ENCODE measurements around the gene CES2. TPM values are rescaled to one million over a fixed set of nuclear protein-coding genes. Genes with fewer than 3 reads are reported as not detected.
A peak's percentile ranks its signal among the peaks of the same experiment; 100 is the strongest.
"Not testable (repeated sequence)": the region's sequence is repeated elsewhere in the genome, so short reads cannot be mapped to it uniquely, and the experiment has no call there.

Gene CES2
- total and polyA plus RNA-seq, 9 of the 15 experiments (the other 6 are each of a cell fraction or from before 2014, with no cell fraction given): 2.2 to 37.9 (median 24.4) TPM

DNA sequence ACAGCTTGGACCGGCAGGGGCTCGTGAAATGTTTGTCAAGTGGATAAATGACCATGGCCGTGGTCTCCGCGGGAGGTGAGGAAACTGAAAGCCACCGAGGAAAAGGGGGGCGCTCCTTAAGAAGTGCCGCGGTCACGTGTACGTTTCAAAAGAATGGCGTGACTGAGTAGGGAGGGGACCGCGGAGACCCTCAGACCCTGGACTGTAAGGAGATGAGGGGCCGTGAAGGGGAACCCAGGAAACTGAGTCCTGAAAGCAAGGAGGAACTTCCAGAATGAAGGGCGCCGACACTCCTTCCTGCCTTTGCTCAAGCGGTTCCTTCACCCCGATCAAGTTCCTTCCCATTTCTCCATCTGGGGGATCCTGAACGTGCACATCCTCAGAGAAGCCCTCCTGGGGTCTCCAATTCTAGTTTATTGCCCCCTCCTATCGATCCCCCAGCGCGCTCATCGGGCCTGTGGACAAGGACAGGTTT is 440 bp upstream of the CES2 start:
- Histone ChIP-seq H3K4me2 (ENCODE audit: insufficient read depth, low read length) (peak overlapping the region; percentile 100), H3K36me3 (ENCODE audit: control insufficient read depth, insufficient read depth, low read length) (peaks cover 55% of the 10 kb centered on the region; the same call in 2 of the 3 replicates), H3K4me1 (replicated peaks in 1 of 2; ENCODE audit: control insufficient read depth in 2 of 2, insufficient read depth in 2 of 2, low read length in 2 of 2) (peaks cover 21 to 47% of the 10 kb centered on the region in 2 experiments), H3K79me2 (ENCODE audit: control insufficient read depth, insufficient read depth, low read length) (peaks cover 49% of the 10 kb centered on the region), H3K9ac (ENCODE audit: insufficient read depth in 1 of 2, low read depth in 2 of 2, low read length in 2 of 2) (peak overlapping the region; percentile 98 to 100), H3K4me3 (peak overlapping the region; percentile 99), H3K27ac (ENCODE audit: extremely low read depth, low read depth, low read length) (peak overlapping the region; percentile 90), H2AFZ (ENCODE audit: low read depth, low read length) (peak overlapping the region; percentile 98)
- H4K20me1 ChIP-seq (replicated peaks; ENCODE audit: control insufficient read depth, insufficient read depth, low read length); DNase-seq (ENCODE audit: extremely low read depth in 1 of 4, low spot score in 3 of 4); H3K9me1 ChIP-seq (ENCODE audit: control insufficient read depth, insufficient read depth, low read length); intact Hi-C loops (cut with micrococcal nuclease); H3K27me3 ChIP-seq (ENCODE audit: control insufficient read depth in 2 of 2, insufficient read depth in 2 of 2, low read length in 2 of 2); H3K9me3 ChIP-seq (replicated peaks; ENCODE audit: control insufficient read depth, insufficient read depth, low read depth, low read length); BruUV-seq (replicated peaks); ATAC-seq: not testable (repeated sequence)
- peak; percentile 57 for FAIRE-seq
- TF ChIP-seq SAP30 (IDR thresholded peaks at IDR 0.05; ENCODE audit: borderline replicate concordance, insufficient read depth, low read depth, low read length, poor library complexity, severe bottlenecking) (peak; percentile 3), KAT7 (CRISPR knock-in tag; IDR thresholded peaks at IDR 0.05; ENCODE audit: borderline replicate concordance) (0 out of 2 replicates have a peak, but pooled peaks have one; percentile 5), RAD51 (IDR thresholded peaks at IDR 0.05; ENCODE audit: borderline replicate concordance, low read depth) (peak; percentile 45; the same call in 1 of the 2 replicates), TEAD1 (CRISPR knock-in tag; IDR thresholded peaks at IDR 0.05) (0 out of 4 replicates have a peak, but pooled peaks of 1 of the 2 experiments have one; percentile 10), HMGN3 (IDR thresholded peaks at IDR 0.05; ENCODE audit: borderline replicate concordance, extremely low read depth, insufficient read length, low read depth, low read length) (peak; percentile 31), NR1H2 (CRISPR knock-in tag; IDR thresholded peaks at IDR 0.05) (0 out of 2 replicates have a peak, but pooled peaks have one; percentile 7), ZNF143 (CRISPR knock-in tag; IDR thresholded peaks at IDR 0.05) (0 out of 2 replicates have a peak, but pooled peaks have one; percentile 15), FOXP1 (CRISPR knock-in tag; IDR thresholded peaks at IDR 0.05) (0 out of 2 replicates have a peak, but pooled peaks have one; percentile 61)
- TF ChIP-seq, protein P1, sequence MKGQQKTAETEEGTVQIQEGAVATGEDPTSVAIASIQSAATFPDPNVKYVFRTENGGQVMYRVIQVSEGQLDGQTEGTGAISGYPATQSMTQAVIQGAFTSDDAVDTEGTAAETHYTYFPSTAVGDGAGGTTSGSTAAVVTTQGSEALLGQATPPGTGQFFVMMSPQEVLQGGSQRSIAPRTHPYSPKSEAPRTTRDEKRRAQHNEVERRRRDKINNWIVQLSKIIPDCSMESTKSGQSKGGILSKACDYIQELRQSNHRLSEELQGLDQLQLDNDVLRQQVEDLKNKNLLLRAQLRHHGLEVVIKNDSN (CRISPR knock-in tag; IDR thresholded peaks at IDR 0.05): 0 out of 2 replicates have a peak, but pooled peaks have one; percentile 55
- TF ChIP-seq, protein P2, sequence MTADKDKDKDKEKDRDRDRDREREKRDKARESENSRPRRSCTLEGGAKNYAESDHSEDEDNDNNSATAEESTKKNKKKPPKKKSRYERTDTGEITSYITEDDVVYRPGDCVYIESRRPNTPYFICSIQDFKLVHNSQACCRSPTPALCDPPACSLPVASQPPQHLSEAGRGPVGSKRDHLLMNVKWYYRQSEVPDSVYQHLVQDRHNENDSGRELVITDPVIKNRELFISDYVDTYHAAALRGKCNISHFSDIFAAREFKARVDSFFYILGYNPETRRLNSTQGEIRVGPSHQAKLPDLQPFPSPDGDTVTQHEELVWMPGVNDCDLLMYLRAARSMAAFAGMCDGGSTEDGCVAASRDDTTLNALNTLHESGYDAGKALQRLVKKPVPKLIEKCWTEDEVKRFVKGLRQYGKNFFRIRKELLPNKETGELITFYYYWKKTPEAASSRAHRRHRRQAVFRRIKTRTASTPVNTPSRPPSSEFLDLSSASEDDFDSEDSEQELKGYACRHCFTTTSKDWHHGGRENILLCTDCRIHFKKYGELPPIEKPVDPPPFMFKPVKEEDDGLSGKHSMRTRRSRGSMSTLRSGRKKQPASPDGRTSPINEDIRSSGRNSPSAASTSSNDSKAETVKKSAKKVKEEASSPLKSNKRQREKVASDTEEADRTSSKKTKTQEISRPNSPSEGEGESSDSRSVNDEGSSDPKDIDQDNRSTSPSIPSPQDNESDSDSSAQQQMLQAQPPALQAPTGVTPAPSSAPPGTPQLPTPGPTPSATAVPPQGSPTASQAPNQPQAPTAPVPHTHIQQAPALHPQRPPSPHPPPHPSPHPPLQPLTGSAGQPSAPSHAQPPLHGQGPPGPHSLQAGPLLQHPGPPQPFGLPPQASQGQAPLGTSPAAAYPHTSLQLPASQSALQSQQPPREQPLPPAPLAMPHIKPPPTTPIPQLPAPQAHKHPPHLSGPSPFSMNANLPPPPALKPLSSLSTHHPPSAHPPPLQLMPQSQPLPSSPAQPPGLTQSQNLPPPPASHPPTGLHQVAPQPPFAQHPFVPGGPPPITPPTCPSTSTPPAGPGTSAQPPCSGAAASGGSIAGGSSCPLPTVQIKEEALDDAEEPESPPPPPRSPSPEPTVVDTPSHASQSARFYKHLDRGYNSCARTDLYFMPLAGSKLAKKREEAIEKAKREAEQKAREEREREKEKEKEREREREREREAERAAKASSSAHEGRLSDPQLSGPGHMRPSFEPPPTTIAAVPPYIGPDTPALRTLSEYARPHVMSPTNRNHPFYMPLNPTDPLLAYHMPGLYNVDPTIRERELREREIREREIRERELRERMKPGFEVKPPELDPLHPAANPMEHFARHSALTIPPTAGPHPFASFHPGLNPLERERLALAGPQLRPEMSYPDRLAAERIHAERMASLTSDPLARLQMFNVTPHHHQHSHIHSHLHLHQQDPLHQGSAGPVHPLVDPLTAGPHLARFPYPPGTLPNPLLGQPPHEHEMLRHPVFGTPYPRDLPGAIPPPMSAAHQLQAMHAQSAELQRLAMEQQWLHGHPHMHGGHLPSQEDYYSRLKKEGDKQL (CRISPR knock-in tag; IDR thresholded peaks at IDR 0.05; ENCODE audit: borderline replicate concordance): 0 out of 2 replicates have a peak, but pooled peaks have one; percentile 15
- TF ChIP-seq, protein P3, sequence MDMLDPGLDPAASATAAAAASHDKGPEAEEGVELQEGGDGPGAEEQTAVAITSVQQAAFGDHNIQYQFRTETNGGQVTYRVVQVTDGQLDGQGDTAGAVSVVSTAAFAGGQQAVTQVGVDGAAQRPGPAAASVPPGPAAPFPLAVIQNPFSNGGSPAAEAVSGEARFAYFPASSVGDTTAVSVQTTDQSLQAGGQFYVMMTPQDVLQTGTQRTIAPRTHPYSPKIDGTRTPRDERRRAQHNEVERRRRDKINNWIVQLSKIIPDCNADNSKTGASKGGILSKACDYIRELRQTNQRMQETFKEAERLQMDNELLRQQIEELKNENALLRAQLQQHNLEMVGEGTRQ (CRISPR knock-in tag; IDR thresholded peaks at IDR 0.05): peak; percentile 11; the same call in 1 of the 2 replicates
- in situ Hi-C loops (cut with MboI): loop anchor here (5.0 kb wide), 1 partner anchor 38 kb away; no protein-coding TSS in a partner anchor
- under 1% methylated on average over 12 of the region's 24 CpGs for WGBS (ENCODE audit: insufficient coverage, low coverage, missing lambda C conversion rate)
- ChIA-PET CTCF (ENCODE audit: low intra/inter-chr PET ratio) (interaction anchor here (0.7 kb wide), 1 partner anchor 40 kb away, joined by 5 read pairs; no protein-coding TSS in a partner anchor), POLR2A (interaction anchor here (0.8 to 0.9 kb wide), 2 partner anchors 35 to 46 kb away, joined by 3 read pairs; no protein-coding TSS in a partner anchor)
